Tibial nerve (tissue), 3 donors: Measurements from ENCODE around the gene RNFT1.

Experiments used
- POLR2A ChIP-seq, 2 donors: fragments of 450-650 bp; IDR thresholded peaks; one replicate each; pipeline ENCODE4 v1.6.1; 2017; ENCODE audit warnings: antibody characterized with exemption in 2 of 2, mild to moderate bottlenecking in 2 of 2, moderate library complexity in 2 of 2
- TF ChIP-seq, protein P1 (sequence below), 5 experiments: fragments of 200-600 bp in 3 of 5; fragments of 450-650 bp in 2 of 5; sonication (generic) in 3 of 5; IDR thresholded peaks; one replicate each; pipeline ENCODE4 v1.5.1; 2016 to 2019; ENCODE audit warnings: antibody characterized with exemption in 5 of 5, mild to moderate bottlenecking in 3 of 5, moderate library complexity in 2 of 5

DNA sequence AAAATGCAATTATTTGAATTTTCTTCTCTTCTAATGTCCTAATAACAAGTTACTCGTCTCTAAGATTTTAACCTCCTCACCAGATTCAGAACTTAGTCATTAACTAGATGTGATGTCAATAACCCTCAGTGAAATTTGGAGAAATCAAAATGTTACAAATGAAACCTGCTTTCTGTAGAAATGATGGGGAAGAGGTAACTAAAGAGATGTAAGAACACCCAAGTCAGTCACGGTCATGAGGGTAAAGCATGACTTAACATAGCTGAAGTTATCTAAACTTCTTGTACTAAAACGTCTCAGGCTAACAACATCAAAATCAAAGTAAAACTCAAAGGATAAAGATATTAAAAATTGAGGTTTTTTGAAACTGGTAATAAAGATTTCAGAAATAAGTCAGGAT is 9.7 kb downstream of the RNFT1 start:
- no peak for TF ChIP-seq POLR2A (IDR thresholded peaks at IDR 0.05)
- TF ChIP-seq, protein P1, sequence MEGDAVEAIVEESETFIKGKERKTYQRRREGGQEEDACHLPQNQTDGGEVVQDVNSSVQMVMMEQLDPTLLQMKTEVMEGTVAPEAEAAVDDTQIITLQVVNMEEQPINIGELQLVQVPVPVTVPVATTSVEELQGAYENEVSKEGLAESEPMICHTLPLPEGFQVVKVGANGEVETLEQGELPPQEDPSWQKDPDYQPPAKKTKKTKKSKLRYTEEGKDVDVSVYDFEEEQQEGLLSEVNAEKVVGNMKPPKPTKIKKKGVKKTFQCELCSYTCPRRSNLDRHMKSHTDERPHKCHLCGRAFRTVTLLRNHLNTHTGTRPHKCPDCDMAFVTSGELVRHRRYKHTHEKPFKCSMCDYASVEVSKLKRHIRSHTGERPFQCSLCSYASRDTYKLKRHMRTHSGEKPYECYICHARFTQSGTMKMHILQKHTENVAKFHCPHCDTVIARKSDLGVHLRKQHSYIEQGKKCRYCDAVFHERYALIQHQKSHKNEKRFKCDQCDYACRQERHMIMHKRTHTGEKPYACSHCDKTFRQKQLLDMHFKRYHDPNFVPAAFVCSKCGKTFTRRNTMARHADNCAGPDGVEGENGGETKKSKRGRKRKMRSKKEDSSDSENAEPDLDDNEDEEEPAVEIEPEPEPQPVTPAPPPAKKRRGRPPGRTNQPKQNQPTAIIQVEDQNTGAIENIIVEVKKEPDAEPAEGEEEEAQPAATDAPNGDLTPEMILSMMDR (IDR thresholded peaks at IDR 0.05) = no peak
